Measurements from ENCODE around the gene SEC14L5.

DNA sequence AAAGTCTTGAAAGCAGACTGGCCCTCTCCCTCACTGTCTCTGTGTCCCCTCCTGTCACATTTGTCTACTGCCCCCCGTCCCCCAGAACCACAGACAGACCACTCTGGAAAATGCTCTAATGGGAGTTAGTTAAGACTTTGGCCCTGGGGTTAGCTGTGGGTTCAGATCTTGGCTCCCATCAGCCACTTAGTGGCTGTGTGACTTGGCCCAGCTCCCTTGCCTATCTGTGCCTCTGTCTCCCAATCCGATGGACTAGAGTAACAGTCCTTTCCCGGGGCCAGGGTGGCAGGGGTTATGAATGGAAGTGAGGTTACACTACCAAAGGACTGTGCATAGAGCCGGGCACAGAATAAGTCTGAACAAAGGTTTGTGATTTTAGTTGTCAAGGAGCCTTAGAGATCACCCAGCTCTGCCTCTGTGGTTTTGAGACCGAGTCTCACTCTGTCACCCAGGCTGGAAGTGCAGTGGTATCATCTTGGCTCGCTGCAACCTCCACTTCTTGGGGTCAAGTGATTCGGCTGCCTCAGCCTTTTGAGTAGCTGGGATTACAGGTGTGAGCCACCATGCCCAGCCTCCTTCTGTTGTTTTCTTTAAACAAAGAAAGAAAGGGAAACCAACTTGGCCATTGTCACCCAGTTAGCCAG is 44.9 kb upstream of the SEC14L5 start:
- TF ChIP-seq CTCF (IDR thresholded peaks at IDR 0.05): no peak
- TF ChIP-seq POLR2A (IDR thresholded peaks at IDR 0.05): no peak
